COLO668 (cell line): Measurements from ENCODE around the gene GMIP.

Experiments used
- DNase-seq: peaks from one replicate; lab custom pipeline; 2025; ENCODE audit not compliant: unreplicated experiment; lab: John Stamatoyannopoulos, UW

GMIP gene

DNA sequence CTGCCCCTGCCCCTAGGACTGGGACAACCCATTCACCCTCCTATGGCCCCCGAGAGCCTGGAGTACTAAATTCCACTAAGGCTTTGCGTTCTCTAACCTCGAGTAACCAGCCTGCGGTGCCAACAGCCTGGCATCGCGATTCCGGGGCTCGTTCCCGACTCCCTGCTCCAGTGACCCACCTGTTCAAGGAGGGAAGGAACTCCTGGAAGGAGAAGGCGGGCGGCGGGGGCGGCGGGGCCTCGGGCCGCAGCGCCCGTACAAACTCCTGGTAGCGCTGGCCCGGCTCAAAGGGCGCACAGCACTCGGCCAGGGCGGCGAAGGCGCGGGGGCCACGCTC lies 6.3 kb downstream of the GMIP start:
- DNase-seq: no peak

DNA sequence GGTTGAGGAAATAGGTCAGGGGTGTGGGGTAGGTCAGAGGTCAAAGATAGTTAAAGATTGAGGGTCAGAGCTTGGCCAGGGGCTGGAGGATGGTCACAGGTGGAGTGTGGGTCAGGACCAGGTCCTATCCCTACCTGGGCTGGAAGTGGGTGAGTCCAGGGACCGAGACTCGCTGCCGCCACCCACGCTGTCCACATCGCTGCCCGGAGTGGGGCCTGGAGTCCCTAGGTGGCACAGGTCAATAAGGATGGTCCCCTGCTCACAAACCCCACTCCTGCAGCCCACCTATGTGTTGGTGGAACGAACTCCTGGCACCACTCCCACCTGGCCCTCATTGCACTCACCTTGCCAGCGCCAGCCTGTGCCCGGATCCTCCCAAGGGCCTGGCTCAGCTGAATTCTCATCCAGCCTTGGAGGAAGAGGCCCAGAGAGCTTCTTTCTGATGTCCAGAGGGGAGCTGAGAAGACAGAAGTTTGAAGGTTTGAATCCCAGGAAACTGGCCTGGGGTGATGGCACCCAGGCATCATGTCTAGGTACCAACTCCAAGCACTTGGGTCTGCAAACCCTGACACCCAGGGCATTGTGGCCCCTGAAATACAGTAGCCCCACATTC lies 6.8 kb downstream of the GMIP start:
- no peak for DNase-seq

DNA sequence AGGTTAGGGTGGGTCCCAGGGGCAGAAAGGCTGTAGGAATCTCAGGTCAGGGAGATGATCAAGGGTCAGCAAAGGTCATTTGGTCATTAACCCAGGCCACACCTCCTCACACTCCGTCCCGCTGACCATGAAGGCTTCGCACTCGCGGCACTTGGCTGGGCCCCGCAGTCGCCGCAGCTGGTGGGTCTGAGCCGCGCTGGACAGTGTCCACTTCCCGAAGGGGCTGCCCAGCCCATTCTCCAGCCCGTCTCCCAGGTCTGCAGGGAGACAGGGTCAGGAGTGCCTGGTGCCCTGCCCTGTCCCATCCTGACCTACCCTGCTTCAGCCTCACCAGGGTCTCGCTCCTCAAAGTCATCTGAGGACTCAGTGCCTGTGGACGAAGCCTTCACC lies 8.1 kb downstream of the GMIP start:
- DNase-seq: no peak

DNA sequence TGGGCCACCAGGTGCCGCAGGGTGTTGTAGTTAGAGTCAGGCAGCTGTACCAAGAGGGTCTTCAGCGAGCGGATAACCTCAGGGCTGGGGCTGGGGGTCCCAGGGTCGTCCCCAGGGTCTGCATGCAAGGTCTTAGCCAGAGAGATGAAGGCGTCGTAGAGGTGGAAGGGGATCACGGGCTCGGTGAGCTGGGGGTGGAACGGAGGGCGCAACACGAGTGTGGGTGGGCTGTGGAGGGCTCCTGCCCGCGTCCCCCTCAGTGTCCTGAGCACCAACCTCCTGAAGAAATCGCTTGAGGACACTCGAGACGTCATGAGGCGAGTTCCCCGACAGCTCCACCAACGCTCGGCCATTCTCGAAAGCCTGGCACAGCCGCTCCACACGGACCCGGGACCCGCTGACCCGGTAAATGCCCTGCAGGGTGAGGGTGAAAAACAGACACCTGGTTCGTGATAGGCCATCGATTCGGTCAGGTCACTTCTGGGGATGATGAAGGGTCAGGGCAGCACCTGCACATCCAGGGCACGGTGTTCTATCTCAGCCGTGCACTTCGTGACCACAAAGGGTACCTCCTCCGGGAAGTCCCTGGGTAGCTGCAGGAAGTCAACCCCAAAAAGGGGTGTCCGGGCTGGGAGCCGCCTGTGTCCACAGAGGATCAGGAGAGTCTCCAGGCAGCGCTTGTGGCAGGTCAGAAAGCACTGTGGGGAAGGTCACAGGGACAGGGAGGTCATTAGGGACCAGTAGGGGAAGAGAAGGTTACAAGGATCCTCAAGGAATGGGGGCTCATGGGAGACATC lies 8.7 kb downstream of the GMIP start:
- no peak for DNase-seq

DNA sequence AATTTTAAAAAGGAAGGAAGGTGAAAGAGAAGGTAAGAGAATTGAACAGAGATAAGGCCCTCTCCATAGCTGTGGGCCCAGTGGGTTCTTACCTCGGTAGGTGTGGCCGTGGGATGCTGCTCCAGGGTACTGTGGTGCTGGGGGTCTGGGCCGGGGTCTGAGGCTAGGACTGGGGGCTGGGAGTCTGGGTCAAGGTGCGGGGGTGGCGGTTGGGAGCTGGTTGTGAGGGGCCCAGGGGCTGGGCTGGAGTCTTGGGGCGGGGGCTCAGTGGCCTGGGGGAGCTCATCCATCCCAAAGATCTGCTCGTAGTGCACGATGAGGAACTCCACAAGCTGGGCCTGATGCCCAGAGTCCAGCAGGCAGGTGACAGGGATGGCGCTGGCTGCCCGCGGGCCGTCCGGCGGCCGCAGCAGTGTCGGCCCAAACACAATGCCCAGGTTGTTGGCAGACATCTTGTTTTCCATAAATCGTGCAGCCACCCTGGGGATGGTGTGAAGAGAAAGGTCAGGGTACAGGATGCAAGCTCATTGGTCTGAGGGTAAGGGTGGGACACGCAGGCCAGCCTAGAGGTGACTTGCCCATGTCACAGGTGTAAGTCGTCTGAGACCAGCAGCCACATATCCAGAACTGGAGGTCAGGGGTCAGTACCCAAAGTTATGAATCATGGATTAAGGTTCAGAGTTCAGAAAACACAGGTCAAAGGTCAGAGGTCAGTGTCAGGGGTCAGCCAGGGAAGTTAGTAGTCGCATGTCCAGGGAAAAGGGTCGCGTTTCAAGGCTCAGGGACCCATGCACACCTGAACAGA lies 9.5 kb downstream of the GMIP start:
- no peak for DNase-seq

DNA sequence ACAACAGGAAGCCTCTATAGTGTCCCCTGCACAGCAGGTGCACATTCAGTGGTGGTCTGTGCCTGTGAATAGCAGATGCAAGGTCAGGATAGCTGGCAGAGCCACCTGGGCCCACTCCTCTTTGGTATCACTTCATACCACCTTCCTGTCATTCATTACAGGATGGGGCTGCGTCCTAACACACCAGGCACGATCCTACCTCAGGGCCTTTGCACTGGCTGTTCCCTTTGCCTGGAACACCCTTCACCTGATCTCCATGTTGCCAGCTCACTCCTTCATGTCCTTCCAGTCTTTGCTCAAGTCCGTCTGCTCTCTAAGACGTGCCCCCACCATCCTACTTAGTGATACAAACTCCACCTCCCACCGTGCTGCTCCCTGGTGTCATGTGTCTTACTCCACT lies 10.8 kb downstream of the GMIP start:
- no peak for DNase-seq

DNA sequence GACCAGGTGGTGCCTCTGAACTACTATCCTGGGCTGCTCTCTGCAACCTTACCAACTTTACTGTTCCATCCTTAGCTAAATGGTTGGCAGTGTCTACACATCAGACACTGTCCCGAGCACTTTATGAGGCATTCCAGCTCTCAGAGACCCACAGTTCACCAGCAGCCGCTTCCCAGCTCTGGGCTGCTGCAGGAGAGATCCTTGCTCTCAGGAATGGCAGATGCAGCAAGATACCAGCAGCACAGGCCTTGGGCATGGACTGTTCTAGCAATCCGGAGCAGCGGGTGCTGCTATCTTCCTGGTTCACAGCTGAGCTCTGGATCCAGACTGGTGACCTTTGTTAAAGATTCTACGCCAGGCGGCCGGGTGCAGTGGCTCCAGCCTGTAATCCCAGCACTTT lies 12.1 kb downstream of the GMIP start:
- DNase-seq: no peak

DNA sequence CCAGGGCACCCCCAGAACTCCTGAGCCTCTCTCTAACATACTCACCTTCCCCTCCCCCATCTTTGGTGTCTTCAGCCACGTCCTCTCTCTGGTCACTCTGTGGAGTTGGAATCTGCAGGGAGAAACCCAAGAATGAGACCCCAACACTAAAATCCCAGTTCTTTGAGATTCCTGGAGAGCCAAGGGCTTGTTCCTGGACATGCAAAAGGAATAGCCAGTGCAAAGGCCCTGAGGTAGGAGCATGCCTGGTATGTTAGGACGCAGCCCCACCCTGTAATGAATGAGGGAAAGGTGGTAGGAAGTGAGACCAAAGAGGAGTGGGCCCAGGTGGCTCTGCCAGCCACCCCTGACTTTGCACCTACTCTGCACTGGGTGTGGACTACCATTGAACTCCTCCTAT lies 13.0 kb downstream of the GMIP start:
- no peak for DNase-seq

DNA sequence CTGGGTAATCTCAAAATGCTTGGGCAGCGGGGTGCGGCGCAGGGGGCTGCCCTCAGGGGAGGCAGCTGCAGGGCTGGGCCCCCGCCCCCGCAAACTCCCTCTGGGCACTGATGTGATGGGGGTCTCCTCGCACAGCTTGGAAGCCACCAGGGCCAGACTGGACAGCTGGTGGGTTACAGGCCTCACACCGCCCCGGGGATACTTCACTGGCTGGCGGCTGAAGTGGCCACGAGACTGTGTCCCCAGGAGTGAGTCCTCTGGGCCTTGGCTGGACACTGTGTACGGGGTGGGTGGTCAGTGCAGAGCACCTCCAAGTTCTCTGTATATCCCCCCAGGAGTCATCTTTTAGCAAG lies 13.4 kb downstream of the GMIP start:
- DNase-seq: no peak

DNA sequence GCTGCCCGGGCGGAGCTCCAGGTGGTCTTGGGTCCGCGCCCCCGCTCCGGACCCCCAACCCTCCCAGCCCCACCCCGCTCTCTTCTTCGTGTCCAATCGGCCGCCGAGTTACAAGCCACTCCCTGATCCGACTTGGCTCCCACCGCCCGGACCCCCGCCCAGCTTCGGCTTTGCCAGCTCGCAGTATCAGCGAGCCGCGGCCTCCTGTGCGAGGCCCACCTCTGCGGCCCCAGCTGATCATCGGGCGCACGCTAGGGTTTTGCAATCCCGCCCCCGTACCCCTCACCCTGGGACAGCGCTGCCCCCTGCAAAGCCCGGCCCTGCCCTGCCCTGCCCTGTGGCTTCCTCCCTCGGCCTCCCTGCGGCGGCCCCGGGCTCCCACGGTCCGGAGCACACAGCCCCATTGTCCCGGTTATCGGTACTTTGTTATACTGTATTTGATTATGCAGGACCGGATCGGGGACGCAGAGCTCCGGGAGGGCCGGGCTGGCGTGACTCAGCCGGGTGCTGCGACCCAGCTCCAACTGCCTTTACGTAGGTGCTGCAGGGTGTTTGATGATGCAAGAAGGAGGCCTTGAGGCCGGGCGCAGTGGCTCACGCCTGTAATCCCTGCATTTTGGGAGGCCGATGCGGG lies 14.8 kb downstream of the GMIP start:
- DNase-seq: peak; percentile 34

DNA sequence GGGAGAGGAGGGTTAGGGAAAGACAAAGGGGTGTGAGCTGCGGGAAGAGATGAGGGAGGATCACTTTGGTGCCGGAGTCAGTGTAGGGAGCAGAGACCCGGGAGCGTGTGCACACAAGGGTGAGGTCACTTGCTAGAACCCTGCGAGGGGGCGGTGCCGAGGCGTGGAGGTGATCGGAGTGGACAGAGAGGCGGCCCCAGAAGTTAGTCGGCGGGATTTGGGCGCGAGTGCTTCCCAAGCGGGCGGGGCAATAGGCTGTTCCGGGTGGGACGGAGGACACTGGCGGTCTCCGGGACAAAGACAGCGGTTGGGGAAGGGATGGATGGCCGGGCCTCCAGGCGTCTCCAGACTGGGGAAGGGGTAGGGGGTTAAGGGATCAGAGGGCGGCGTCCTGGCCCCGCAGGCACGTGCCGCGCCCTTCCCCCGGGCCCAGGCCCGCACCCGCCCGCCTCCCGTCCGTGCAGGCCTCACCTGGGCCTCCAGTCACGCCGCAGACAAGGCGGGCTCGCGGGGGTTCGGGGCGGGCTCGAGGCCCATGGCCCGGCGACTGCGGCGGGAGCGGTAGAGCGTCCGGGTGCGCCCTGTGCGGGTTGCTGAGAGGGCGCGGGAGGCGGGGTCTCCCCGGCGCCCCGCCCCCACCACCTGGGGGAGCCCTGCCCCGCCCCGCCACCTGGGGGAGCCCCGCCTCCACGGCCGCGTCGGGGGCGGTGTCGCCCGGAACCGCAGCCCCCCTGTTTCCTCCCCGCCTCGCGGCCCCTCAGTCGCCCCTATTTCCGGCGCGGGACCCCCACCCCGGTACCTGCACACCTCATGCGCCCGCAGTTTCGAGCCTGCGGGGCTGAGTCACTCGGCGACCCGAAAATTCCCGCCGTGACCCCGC lies 15.6 kb downstream of the GMIP start, which contains the start of gene LPAR2:
LPAR2 (minus strand) TSS at position 600 of the 880 bp plus-strand sequence. CDS start 945 bp downstream, outside the sequence.
- peak; percentile 71 for DNase-seq

DNA sequence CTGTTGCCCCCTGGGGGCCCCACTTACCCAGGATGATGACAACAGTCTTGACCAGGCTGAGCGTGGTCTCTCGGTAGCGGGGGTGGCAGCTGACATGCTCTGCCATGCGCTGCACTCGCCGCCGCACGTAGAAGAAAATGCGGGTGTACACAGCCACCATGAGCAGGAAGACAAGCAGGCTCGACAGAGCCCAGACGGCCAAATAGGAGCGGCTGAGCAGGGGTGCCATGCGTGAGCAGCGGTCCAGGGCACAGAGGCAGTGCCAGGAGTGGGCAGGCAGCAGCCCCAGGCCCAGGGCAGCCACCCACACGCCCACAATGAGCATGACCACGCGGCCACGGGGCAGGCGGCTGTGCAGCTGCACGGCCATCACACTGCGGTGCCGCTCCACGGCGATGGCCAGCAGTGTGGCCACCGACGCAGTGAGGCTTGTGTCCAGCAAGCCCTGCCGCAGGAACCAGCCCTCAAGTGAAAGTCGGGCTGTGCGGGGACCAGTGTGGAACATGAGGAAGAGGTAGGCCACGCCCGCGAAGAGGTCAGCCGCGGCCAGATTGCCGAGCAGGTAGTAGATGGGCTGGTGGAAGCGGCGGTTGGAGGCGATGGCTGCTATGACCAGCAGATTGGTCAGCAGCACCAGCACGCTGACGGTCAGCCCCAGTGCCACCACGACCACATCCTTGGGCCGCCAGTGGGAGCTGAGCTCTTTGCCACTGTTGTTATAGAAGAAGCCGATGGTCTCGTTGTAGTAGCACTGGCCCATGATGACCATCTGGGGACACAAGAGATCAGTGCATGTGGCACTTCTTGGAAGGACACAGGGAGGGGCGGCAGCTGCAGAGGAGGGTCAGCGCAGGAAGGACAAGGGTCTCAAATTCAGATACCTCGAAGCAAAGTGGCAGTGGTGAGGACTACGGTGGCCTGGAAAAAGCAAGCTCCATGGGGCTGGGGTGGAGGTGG lies 16.7 kb downstream of the GMIP start:
- DNase-seq: no peak

DNA sequence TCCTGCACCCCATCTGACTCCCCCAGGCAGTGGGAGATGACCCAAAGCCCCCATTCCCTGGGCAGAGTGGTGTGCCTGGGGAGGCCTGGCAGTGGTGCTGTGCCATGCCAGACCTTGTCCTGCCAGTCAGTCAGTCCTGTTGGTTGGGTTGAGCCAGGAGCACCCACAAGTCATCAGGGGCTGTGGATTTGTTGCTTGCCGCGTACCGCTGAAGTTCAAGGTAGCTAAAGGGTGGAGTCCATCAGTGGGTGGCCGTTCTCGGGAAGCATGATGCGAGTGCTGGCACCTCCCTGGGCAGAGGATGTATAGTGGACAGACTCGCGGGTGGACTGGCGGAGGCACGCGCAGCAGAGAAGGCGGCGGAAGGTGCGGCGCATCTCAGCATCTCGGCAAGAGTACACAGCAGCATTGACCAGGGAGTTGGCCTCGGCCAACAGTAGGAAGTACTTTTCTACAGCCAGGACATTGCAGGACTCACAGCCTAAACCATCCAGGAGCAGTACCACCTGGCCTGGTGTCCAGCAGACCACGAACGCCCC lies 19.4 kb downstream of the GMIP start:
- DNase-seq: no peak

DNA sequence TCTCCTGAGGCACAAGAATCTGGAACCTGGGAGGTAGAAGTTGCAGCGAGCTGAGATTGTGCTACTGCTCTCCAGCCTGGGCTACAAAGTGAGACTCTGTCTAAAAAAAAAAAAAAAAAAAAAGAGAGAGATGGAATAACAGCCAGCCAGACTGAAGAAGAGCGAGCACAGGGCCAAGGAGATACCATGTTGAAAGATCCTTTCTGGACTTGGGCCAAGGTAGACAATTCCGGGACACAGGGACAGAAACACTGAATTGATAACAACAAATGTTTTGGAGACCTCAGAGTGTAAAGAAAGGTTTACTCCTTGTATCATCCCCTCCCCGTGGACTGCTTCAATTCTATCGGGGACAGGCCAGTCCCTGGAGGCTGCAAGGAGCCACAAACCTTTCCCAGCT lies 20.1 kb downstream of the GMIP start:
- no peak for DNase-seq

DNA sequence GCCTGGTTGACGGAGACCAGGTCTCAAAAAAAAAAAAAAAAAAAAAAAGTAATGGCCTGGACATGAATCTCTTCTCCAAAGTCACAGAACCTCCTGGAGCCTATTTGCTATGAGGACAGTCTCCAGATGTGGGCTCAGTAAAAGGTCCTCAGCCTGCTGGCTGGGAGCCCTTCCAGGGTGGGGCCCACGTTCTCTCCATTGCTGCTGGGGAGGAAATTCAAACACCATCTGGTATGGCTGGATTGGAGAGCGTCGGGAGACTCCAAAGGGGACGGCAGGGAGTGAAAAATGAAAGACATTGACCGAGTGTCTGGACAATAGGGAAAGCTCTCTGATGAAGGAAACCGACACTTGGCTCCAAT lies 23.6 kb downstream of the GMIP start:
- no peak for DNase-seq

DNA sequence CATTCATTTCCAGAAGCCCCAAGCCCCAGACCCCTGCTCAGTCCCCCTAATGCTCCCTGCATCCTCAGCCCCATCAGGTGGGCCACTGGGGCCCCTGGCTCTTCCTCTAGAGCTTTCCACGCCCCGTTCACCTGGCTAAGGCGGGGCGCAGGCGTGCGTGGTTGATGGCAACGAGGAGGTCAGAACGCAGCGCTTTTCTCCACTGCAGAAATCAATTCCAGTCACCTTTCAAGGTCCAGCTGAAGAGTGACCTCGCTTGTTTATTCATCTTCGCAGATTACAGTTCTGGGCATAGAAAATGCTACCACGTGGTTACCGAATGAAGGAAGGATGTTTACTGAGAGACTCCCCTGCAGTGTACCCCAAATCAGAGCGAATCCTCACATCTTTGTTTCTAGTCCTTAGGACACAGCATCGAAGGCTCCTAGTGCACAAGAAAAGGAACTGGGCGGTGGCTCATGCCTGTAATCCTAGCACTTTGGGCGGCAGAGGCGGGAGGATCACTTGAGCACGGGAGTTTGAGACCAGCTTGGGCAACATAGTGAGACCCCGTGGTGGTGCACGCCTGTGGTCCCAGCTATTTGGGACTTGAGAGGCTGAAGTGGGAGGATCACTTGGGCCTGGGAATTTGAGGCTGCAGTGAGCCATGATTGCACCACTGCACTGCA lies 24.1 kb downstream of the GMIP start:
- DNase-seq: peak; percentile 11

DNA sequence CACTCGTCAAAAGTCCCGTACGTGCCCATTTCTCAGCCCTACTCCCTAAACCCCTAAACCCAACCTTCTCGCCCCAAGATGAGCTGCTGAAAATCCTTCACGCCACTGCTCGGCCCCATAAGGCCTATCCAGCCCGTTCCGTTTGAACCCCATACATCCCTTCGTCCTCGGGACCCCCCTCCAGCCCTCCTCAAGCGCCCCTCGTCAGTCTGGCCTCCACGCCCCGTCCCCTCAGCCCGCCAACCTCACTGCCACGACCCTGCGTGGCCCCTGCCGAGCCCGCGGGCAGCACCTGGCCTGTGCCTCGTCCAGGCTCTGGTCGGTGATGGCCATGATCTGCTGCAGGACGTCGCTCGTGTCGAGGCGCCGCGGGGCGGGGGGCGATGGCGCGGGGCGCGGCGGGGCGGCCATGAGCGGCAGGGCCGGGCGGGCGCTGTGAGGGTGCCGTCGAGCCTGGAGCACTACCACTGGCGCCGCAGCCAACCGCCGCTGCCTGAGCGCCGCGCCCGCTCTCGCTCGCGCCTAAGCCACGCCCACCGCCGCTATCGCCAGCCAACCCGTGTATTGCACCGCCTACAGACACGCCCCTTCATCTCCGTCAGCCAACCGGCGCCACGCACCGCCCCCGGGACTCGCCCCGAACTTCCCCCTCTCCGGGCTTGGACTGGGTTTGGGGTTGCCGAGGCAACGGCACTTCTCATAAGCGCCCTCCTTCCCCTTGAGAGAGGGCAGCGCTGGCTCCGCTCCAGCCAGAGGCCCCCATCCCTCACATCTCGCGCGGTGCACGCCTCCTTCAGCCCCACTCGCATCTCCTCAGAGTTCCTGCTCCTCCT lies 25.0 kb downstream of the GMIP start, which contains the start of gene PBX4:
PBX4 (minus strand) TSS at position 469 of the 833 bp plus-strand sequence; CDS start at position 411, 58 bp downstream.
- DNase-seq: peak; percentile 95

DNA sequence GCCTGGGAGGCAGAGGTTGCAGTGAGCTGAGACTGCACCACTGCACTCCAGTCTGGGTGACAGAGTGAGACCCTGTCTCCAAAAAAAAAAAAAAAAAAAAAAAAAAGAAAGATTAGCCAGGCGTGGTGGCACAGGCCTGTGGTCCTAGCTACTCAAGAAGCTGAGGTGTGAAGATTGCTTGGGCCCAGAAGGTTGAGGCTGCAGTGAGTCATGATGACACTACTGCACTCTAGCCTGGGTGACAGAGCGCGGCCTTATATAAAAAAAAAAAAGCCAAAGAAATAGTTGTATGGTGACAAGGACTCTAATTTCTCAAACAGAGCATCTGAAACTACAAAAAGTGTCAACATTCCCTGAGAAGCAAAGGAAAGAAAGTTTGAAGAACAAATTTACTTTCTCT lies 28.4 kb downstream of the GMIP start:
- DNase-seq: no peak
